GM12874 (cell line): ENCODE data around the gene KCNK7.

Experiments
- TF ChIP-seq, protein P1 (sequence below): IDR thresholded peaks from 2 replicates; pipeline ENCODE4 v1.5.1; 2011; ENCODE audit warnings: low read depth, mild to moderate bottlenecking, control low read depth, low read length, moderate library complexity; ENCODE audit not compliant: insufficient read depth

Gene KCNK7

DNA sequence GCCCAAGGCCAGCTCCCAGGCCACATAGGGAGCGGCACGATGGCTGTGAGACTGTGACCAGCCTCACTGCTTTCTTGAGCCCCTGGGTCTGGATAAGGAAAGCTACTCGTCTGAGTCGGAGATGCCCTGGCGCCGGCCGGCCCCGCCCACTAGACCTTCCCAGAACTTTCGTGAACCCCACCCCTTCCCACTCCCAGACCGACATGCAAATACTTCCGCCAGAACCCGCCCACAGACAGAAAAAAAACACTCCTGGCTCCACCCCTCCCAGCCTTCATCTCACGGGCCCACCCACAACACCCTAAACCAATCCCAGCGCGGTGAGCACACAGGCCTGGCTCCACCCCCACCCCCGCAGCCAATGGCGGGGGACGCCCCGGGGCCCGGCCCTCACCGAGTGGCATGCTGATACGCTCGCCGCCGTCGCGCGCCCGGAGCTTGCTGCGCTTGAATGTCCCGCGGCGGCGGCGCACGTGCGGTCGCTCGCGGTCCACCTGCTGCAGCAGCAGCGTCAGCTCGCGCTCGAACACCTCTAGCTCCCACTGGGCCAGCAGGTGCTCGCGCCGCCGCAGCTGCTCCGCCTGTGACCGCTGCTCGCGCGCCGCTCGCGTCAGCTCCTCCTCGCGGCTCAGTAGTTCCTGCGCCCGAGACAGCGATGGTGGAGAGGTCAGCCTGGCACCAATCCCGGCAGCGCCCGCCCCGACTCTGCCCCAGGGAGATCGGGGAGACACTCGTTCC lies 11.4 kb upstream of the KCNK7 start:
- TF ChIP-seq, protein P1, sequence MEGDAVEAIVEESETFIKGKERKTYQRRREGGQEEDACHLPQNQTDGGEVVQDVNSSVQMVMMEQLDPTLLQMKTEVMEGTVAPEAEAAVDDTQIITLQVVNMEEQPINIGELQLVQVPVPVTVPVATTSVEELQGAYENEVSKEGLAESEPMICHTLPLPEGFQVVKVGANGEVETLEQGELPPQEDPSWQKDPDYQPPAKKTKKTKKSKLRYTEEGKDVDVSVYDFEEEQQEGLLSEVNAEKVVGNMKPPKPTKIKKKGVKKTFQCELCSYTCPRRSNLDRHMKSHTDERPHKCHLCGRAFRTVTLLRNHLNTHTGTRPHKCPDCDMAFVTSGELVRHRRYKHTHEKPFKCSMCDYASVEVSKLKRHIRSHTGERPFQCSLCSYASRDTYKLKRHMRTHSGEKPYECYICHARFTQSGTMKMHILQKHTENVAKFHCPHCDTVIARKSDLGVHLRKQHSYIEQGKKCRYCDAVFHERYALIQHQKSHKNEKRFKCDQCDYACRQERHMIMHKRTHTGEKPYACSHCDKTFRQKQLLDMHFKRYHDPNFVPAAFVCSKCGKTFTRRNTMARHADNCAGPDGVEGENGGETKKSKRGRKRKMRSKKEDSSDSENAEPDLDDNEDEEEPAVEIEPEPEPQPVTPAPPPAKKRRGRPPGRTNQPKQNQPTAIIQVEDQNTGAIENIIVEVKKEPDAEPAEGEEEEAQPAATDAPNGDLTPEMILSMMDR: no peak

GRCh38 chr11:65604258-65604657 lies 8.7 kb upstream of the KCNK7 start:
- TF ChIP-seq, protein P1: no peak

- TF ChIP-seq, protein P1: no peak
These were observed 4.3 kb upstream of the KCNK7 start for GRCh38 chr11:65599955-65600246.

- TF ChIP-seq, protein P1: no peak
These were observed 3.8 kb upstream of the KCNK7 start for GRCh38 chr11:65599216-65599954.

GRCh38 chr11:65598258-65598699 lies 2.7 kb upstream of the KCNK7 start:
- TF ChIP-seq, protein P1: no peak

GRCh38 chr11:65596520-65596919 lies 920 bp upstream of the KCNK7 start:
- TF ChIP-seq, protein P1: no peak

GRCh38 chr11:65595131-65595530 lies 469 bp downstream of the KCNK7 start:
- TF ChIP-seq, protein P1: no peak
